Right atrium auricular region (tissue), 2 donors: ENCODE measurements around the gene DCAF15. TPM values are rescaled to one million over a fixed set of nuclear protein-coding genes. Genes with fewer than 3 reads are reported as not detected.

Source experiments
- DNase-seq: peaks from one replicate; pipeline ENCODE4 v3.0.0-alpha.2; 2019; ENCODE audit warnings: low spot score
- H3K27ac ChIP-seq, 2 donors: fragments of 200-600 bp; sonication (generic); 1 replicate in 1 of 2; 2 replicates in 1 of 2; pipeline ENCODE4 v1.5.1; 2016 to 2019
- H3K27me3 ChIP-seq, 2 donors: fragments of 200-600 bp; sonication (generic); one replicate each; pipeline versions ENCODE4 v1.5.1 to v1.6.0; 2017 to 2019
- H3K36me3 ChIP-seq: fragments of 200-600 bp; sonication (generic); one replicate; pipeline ENCODE4 v1.5.1; 2016
- H3K4me1 ChIP-seq, 2 donors: fragments of 200-600 bp; sonication (generic); one replicate each; pipeline versions ENCODE4 v1.5.1 to v1.6.0; 2017 to 2019
- H3K4me3 ChIP-seq, 2 donors: fragments of 200-600 bp; sonication (generic); 1 replicate in 1 of 2; 2 replicates in 1 of 2; pipeline ENCODE4 v1.5.1; 2017 to 2019; ENCODE audit warnings: mild to moderate bottlenecking in 1 of 2, moderate library complexity in 1 of 2
- H3K9me3 ChIP-seq, 2 donors: fragments of 200-600 bp; sonication (generic); one replicate each; pipeline ENCODE4 v1.5.1; 2019
- total RNA-seq, 2 donors: library from RNA; depleted of rRNA; stranded (reverse); fragments of >200 nt; gene quantifications; one replicate each; pipeline ENCODE4 v1.1.0, GENCODE V29; 2016
- TF ChIP-seq, protein P1 (sequence below), 2 donors: fragments of 200-600 bp; sonication (generic); IDR thresholded peaks; one replicate each; pipeline ENCODE4 v1.5.1; 2019; ENCODE audit warnings: antibody characterized with exemption in 2 of 2

The DCAF15 gene
- total RNA-seq, 2 donors from 2014 or later: 10.6 to 12.2 TPM

DNA sequence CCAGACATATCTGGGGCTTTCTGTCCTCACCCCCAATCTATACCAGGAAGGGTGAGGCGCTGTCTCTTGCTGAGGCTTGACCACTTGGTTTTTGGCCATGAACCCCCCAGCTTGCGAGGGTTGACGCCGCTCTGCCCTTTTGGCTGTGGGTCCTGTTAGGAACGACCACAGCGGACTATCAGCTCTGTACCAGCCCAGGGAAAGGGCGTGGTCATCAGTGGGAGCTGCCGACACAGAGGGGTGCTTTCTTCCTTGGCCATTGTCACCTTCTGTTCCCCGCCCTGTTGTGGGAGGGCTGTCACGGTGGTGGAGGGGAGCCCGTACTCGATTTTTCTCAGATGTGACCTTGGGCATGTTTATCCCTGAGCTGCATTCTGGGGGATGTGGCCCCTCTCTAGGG is 5.7 kb downstream of the DCAF15 start:
- TF ChIP-seq, protein P1, sequence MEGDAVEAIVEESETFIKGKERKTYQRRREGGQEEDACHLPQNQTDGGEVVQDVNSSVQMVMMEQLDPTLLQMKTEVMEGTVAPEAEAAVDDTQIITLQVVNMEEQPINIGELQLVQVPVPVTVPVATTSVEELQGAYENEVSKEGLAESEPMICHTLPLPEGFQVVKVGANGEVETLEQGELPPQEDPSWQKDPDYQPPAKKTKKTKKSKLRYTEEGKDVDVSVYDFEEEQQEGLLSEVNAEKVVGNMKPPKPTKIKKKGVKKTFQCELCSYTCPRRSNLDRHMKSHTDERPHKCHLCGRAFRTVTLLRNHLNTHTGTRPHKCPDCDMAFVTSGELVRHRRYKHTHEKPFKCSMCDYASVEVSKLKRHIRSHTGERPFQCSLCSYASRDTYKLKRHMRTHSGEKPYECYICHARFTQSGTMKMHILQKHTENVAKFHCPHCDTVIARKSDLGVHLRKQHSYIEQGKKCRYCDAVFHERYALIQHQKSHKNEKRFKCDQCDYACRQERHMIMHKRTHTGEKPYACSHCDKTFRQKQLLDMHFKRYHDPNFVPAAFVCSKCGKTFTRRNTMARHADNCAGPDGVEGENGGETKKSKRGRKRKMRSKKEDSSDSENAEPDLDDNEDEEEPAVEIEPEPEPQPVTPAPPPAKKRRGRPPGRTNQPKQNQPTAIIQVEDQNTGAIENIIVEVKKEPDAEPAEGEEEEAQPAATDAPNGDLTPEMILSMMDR (IDR thresholded peaks at IDR 0.05): no peak
- H3K36me3 ChIP-seq: peaks cover 43% of the 10 kb centered on the region

DNA sequence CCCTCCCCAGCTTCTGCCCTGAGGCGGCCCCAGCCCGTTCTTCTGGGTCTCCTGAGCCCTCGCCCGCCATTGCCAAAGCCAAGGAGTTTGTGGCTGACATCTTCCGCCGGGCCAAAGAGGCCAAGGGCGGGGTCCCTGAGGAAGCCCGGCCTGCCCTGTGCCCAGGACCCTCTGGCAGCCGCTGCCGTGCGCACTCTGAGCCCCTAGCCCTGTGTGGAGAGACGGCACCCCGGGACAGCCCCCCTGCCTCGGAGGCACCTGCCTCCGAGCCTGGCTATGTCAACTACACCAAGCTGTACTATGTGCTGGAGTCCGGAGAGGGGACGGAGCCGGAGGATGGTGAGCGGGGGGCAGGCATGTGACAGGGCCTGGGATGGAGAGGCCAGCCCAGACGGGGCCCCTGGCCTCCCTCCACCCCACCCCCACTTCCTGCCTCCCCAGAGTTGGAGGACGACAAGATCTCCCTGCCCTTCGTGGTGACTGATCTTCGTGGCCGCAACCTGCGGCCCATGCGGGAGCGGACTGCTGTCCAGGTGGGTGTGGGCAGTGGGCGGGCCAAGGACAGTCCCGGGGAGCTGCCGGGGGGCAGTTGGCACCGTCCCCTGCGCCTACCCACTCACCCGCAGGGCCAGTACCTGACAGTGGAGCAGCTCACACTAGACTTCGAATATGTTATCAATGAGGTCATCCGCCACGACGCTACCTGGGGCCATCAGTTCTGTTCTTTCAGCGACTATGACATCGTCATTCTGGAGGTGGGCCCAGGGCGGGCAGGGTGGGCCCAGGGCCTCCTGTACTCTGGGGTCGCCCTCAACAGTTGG is 7.0 kb downstream of the DCAF15 start:
- TF ChIP-seq, protein P1 (IDR thresholded peaks at IDR 0.05): no peak
- DNase-seq: no peak
- Histone ChIP-seq H3K9me3 (no peaks in the 10 kb centered on the region), H3K27ac (no peak overlapping the region), H3K36me3 (peaks cover 43% of the 10 kb centered on the region), H3K4me1 (peaks cover 0 to 19% of the 10 kb centered on the region in 2 donors), H3K4me3 (no peak overlapping the region), H3K27me3 (no peaks in the 10 kb centered on the region)

More for the DNA sequence above, 5.7 kb downstream of the DCAF15 start:
- no peaks in the 10 kb centered on the region for H3K27me3 ChIP-seq
- H3K9me3 ChIP-seq: no peaks in the 10 kb centered on the region
- DNase-seq: no peak
- H3K27ac ChIP-seq: peak overlapping the region in 1 of 2 donors; percentile 47
- no peak overlapping the region for H3K4me3 ChIP-seq
- peaks cover 0 to 31% of the 10 kb centered on the region in 2 donors for H3K4me1 ChIP-seq

DNA sequence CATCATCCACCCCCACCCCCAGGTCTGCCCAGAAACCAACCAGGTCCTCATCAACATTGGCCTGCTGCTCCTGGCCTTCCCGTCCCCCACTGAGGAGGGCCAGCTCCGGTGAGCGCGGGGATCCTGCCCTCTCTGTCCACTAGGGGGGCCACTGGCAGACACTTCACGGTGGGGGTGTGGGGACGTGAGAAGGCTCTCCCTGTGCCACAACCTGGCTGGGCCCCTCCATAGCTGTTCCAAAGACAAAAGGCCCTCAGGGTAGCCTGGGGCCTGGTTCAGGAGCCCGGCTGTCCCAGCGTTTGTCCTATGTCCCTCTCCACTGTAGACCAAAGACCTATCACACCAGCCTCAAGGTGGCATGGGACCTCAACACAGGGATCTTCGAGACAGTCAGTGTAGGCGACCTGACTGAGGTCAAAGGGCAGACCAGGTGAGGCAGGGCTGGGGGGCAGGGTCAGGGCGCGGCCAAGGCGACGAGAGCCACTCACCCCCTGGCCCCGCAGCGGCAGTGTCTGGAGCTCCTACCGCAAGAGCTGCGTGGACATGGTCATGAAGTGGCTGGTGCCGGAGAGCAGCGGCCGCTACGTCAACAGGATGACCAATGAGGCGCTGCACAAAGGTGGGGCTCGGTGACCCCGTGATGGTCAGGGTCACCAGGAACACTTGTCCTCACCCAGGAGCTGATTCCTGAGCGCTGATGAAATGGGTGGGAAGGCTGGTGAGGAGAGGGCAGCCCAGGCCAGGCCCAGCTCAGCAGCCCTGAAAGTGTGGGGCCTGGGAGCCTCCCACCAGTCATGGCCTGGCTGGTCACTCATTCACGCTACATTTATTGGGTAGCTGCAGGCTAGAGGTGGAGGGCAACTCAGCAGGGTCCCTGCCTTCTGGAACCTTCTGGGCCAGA is 7.9 kb downstream of the DCAF15 start:
- Histone ChIP-seq H3K4me1 (peaks cover 0 to 19% of the 10 kb centered on the region in 2 donors), H3K9me3 (no peaks in the 10 kb centered on the region), H3K36me3 (peaks cover 51% of the 10 kb centered on the region), H3K4me3 (no peak overlapping the region), H3K27ac (no peak overlapping the region), H3K27me3 (no peaks in the 10 kb centered on the region)
- no peak for DNase-seq
- TF ChIP-seq, protein P1 (IDR thresholded peaks at IDR 0.05): no peak

DNA sequence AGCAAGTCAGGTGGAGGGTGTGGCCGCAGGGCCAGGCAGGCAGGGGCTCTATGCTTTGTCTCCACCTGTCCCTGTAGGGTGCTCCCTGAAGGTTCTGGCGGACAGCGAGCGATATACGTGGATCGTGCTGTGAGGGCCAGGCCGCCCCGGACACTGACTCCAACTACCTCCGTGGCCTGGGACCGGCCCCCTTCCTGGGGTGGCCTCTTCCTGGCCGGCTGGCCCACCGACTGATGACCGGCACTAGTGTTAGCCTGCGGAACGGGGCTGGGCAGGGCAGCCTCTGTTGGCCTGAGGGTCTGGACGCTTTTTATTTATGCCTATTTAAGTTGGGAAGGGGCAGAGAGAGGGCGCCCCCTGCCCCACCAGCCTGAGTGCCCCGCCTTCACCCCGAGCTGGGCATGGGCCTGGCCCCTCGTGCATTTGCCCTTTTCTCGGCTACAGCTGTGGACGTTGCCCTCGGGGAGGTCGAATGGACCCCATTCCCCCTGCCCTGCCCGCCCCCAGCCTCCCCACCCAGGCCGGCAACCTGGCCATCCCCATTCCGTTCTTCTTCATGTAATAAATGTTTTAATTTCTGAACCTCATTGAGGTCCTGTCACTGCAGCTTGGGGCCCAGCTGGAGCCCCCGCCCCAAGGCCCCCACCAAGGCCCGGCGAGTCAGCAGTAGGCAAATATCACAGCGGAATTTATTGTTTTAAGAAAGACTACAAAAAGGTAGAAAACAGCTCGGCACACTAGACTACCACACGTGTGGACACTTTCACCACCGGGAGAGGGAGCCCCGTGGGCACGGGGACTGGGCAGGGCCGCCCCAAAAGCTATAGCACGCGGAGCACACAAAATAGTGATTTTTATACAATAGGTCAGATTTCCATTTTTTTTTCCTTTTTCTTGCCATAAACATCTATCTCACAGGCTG is 8.8 kb downstream of the DCAF15 start:
- DNase-seq: no peak
- H3K27ac ChIP-seq: no peak overlapping the region
- H3K4me1 ChIP-seq: peaks cover 0 to 19% of the 10 kb centered on the region in 2 donors
- H3K27me3 ChIP-seq: no peaks in the 10 kb centered on the region
- H3K9me3 ChIP-seq: no peaks in the 10 kb centered on the region
- H3K4me3 ChIP-seq: no peak overlapping the region
- peaks cover 50% of the 10 kb centered on the region for H3K36me3 ChIP-seq
- TF ChIP-seq, protein P1 (IDR thresholded peaks at IDR 0.05): no peak
